ENCODE measurements around the gene ICA1L.

The ICA1L gene

GRCh38 chr2:202774104-202774503 is 97.5 kb downstream of the ICA1L start:
- peak overlapping the region in 2 of 3 experiments; percentile 20 to 78 for H3K27ac Mint-ChIP-seq

GRCh38 chr2:202773301-202773973 is 98.1 kb downstream of the ICA1L start:
- no peak for TF ChIP-seq CTCF (IDR thresholded peaks at IDR 0.05; ENCODE audit: unreplicated experiment in 3 of 3)
- no peaks in the 10 kb centered on the region for H3K9me3 Mint-ChIP-seq
- peaks cover 16% of the 10 kb centered on the region for H3K4me1 Mint-ChIP-seq
- H3K27me3 Mint-ChIP-seq (ENCODE audit: low read depth), result no peaks in the 10 kb centered on the region
- peaks cover 57% of the 10 kb centered on the region for H3K36me3 Mint-ChIP-seq (ENCODE audit: low read depth)
- H3K4me3 Mint-ChIP-seq, result no peak overlapping the region
- peak overlapping the region; percentile 34 to 78 (median 76) for H3K27ac Mint-ChIP-seq

More at GRCh38 chr2:202774104-202774503, 97.5 kb downstream of the ICA1L start:
- H3K9me3 Mint-ChIP-seq, result no peaks in the 10 kb centered on the region
- peaks cover 15% of the 10 kb centered on the region for H3K4me1 Mint-ChIP-seq
- H3K36me3 Mint-ChIP-seq (ENCODE audit: low read depth), result peaks cover 64% of the 10 kb centered on the region
- no peaks in the 10 kb centered on the region for H3K27me3 Mint-ChIP-seq (ENCODE audit: low read depth)
- no peak for TF ChIP-seq CTCF (IDR thresholded peaks at IDR 0.05; ENCODE audit: unreplicated experiment in 3 of 3)
- H3K4me3 Mint-ChIP-seq, result no peak overlapping the region

GRCh38 chr2:202771741-202772460 is 99.7 kb downstream of the ICA1L start:
- H3K36me3 Mint-ChIP-seq (ENCODE audit: low read depth), result peaks cover 51% of the 10 kb centered on the region
- no peak for TF ChIP-seq CTCF (IDR thresholded peaks at IDR 0.05; ENCODE audit: unreplicated experiment in 3 of 3)
- H3K4me1 Mint-ChIP-seq, result peaks cover 22% of the 10 kb centered on the region
- H3K27me3 Mint-ChIP-seq (ENCODE audit: low read depth), result no peaks in the 10 kb centered on the region
- no peaks in the 10 kb centered on the region for H3K9me3 Mint-ChIP-seq
- H3K27ac Mint-ChIP-seq, result peak overlapping the region; percentile 75 to 88 (median 82)
- no peak overlapping the region for H3K4me3 Mint-ChIP-seq

- peak overlapping the region; percentile 75 to 88 (median 82) for H3K27ac Mint-ChIP-seq
- no peak for TF ChIP-seq CTCF (IDR thresholded peaks at IDR 0.05; ENCODE audit: unreplicated experiment in 3 of 3)
- peaks cover 22% of the 10 kb centered on the region for H3K4me1 Mint-ChIP-seq
- H3K4me3 Mint-ChIP-seq, result no peak overlapping the region
- H3K9me3 Mint-ChIP-seq, result no peaks in the 10 kb centered on the region
- H3K27me3 Mint-ChIP-seq (ENCODE audit: low read depth), result no peaks in the 10 kb centered on the region
- H3K36me3 Mint-ChIP-seq (ENCODE audit: low read depth), result peaks cover 52% of the 10 kb centered on the region
Measured at GRCh38 chr2:202771336-202771735, 100.2 kb downstream of the ICA1L start.

GRCh38 chr2:202769201-202769600 is 102.4 kb downstream of the ICA1L start:
- Mint-ChIP-seq H3K9me3 (no peaks in the 10 kb centered on the region), H3K27me3 (ENCODE audit: low read depth) (no peaks in the 10 kb centered on the region), H3K36me3 (ENCODE audit: low read depth) (peaks cover 52% of the 10 kb centered on the region), H3K4me3 (no peak overlapping the region), H3K4me1 (peaks cover 22% of the 10 kb centered on the region), H3K27ac (peak overlapping the region; percentile 78 to 87 (median 86))
- TF ChIP-seq CTCF (IDR thresholded peaks at IDR 0.05; ENCODE audit: unreplicated experiment in 3 of 3), result no peak

Measured in nephron (organoid).